ENCODE measurements around the gene CCR1. TPM values are rescaled to one million over a fixed set of nuclear protein-coding genes. Genes with fewer than 3 reads are reported as not detected.
"Not testable (repeated sequence)": the region's sequence is repeated elsewhere in the genome, so short reads cannot be mapped to it uniquely, and the experiment has no call there.

CCR1 gene
- total RNA-seq, 1 experiment from 2014 or later = 0.87 TPM

- Mint-ChIP-seq H3K27ac (ENCODE audit: unreplicated experiment) (no peak overlapping the region), H3K27me3 (ENCODE audit: unreplicated experiment) (peaks cover 2% of the 10 kb centered on the region), H3K36me3 (ENCODE audit: insufficient read depth, unreplicated experiment) (no peaks in the 10 kb centered on the region), H3K4me3 (ENCODE audit: low read depth, unreplicated experiment) (no peak overlapping the region), H3K9me3 (ENCODE audit: low read depth, unreplicated experiment) (no peaks in the 10 kb centered on the region), H3K4me1 (ENCODE audit: low read depth, unreplicated experiment) (peaks cover 12% of the 10 kb centered on the region)
- TF ChIP-seq CTCF (IDR thresholded peaks at IDR 0.05; ENCODE audit: unreplicated experiment) = no peak
- DNase-seq = no peak
- intact Hi-C loops (cut with micrococcal nuclease; ENCODE audit: unreplicated experiment) = no loop called here
- CTCF ChIA-PET = no interaction called here
- BruUV-seq (replicated peaks) = no TSS peak
Measured at GRCh38 chr3:46183330-46183729, 24.8 kb downstream of the CCR1 start.

- Mint-ChIP-seq H3K4me3 (ENCODE audit: low read depth, unreplicated experiment) (no peak overlapping the region), H3K9me3 (ENCODE audit: low read depth, unreplicated experiment) (no peaks in the 10 kb centered on the region), H3K27ac (ENCODE audit: unreplicated experiment) (no peak overlapping the region), H3K27me3 (ENCODE audit: unreplicated experiment) (no peaks in the 10 kb centered on the region), H3K4me1 (ENCODE audit: low read depth, unreplicated experiment) (peaks cover 4% of the 10 kb centered on the region), H3K36me3 (ENCODE audit: insufficient read depth, unreplicated experiment) (no peaks in the 10 kb centered on the region)
- no TSS peak for BruUV-seq (replicated peaks)
- no peak for DNase-seq
- intact Hi-C loops (cut with micrococcal nuclease; ENCODE audit: unreplicated experiment) = no loop called here
- CTCF ChIA-PET = no interaction called here
- TF ChIP-seq CTCF (IDR thresholded peaks at IDR 0.05; ENCODE audit: unreplicated experiment) = no peak
Measured at GRCh38 chr3:46168583-46169345, 39.3 kb downstream of the CCR1 start.

GRCh38 chr3:46163556-46164041 lies 44.5 kb downstream of the CCR1 start:
- Mint-ChIP-seq H3K27me3 (ENCODE audit: unreplicated experiment) (no peaks in the 10 kb centered on the region), H3K27ac (ENCODE audit: unreplicated experiment) (peak overlapping the region; percentile 40), H3K4me1 (ENCODE audit: low read depth, unreplicated experiment) (peaks cover 24% of the 10 kb centered on the region), H3K9me3 (ENCODE audit: low read depth, unreplicated experiment) (peaks cover 2% of the 10 kb centered on the region), H3K36me3 (ENCODE audit: insufficient read depth, unreplicated experiment) (no peaks in the 10 kb centered on the region), H3K4me3 (ENCODE audit: low read depth, unreplicated experiment) (no peak overlapping the region)
- TSS peak; percentile 35 for BruUV-seq (replicated peaks)
- DNase-seq = no peak
- no peak for TF ChIP-seq CTCF (IDR thresholded peaks at IDR 0.05; ENCODE audit: unreplicated experiment)
- intact Hi-C loops (cut with micrococcal nuclease; ENCODE audit: unreplicated experiment) = loop anchor here (5.0 kb wide), 2 partner anchors 51 to 71 kb away; no protein-coding TSS in a partner anchor
- CTCF ChIA-PET = interaction anchor here (1.2 kb wide), 2 partner anchors 45 to 72 kb away, joined by 3 to 4 read pairs; partner anchors contain the start of gene CCR1

GRCh38 chr3:46162975-46163555 lies 45.0 kb downstream of the CCR1 start:
- H3K9me3 Mint-ChIP-seq (ENCODE audit: low read depth, unreplicated experiment) = peaks cover 2% of the 10 kb centered on the region
- no TSS peak for BruUV-seq (replicated peaks)
- peaks cover 24% of the 10 kb centered on the region for H3K4me1 Mint-ChIP-seq (ENCODE audit: low read depth, unreplicated experiment)
- H3K27ac Mint-ChIP-seq (ENCODE audit: unreplicated experiment) = peak overlapping the region; percentile 40
- intact Hi-C loops (cut with micrococcal nuclease; ENCODE audit: unreplicated experiment) = loop anchor here (5.0 kb wide), 2 partner anchors 51 to 71 kb away; no protein-coding TSS in a partner anchor
- no peak for TF ChIP-seq CTCF (IDR thresholded peaks at IDR 0.05; ENCODE audit: unreplicated experiment)
- no peaks in the 10 kb centered on the region for H3K27me3 Mint-ChIP-seq (ENCODE audit: unreplicated experiment)
- H3K36me3 Mint-ChIP-seq (ENCODE audit: insufficient read depth, unreplicated experiment) = no peaks in the 10 kb centered on the region
- DNase-seq = peak; percentile 58
- no peak overlapping the region for H3K4me3 Mint-ChIP-seq (ENCODE audit: low read depth, unreplicated experiment)
- CTCF ChIA-PET = interaction anchor here (1.2 kb wide), 1 partner anchor 71 kb away, joined by 3 read pairs; no protein-coding TSS in a partner anchor

- BruUV-seq (replicated peaks); intact Hi-C loops (cut with micrococcal nuclease; ENCODE audit: unreplicated experiment): not testable (repeated sequence)
- peaks cover 12% of the 10 kb centered on the region for H3K4me1 Mint-ChIP-seq (ENCODE audit: low read depth, unreplicated experiment)
Measured at GRCh38 chr3:46157685-46158084, 50.4 kb downstream of the CCR1 start.

More at GRCh38 chr3:46157685-46158084, 50.4 kb downstream of the CCR1 start:
- H3K9me3 Mint-ChIP-seq (ENCODE audit: low read depth, unreplicated experiment); H3K36me3 Mint-ChIP-seq (ENCODE audit: insufficient read depth, unreplicated experiment); H3K27ac Mint-ChIP-seq (ENCODE audit: unreplicated experiment); H3K4me3 Mint-ChIP-seq (ENCODE audit: low read depth, unreplicated experiment); H3K27me3 Mint-ChIP-seq (ENCODE audit: unreplicated experiment); DNase-seq; CTCF ChIA-PET: not testable (repeated sequence)
